Thyroid gland (tissue), 4 donors: ENCODE measurements around the gene IGF1.

Source experiments
- POLR2A ChIP-seq, 2 donors: fragments of 450-650 bp; IDR thresholded peaks; one replicate each; pipeline ENCODE4 v1.6.1; 2017; ENCODE audit warnings: antibody characterized with exemption in 2 of 2, mild to moderate bottlenecking in 2 of 2, moderate library complexity in 1 of 2
- TF ChIP-seq, protein P1 (sequence below), 6 experiments: fragments of 200-600 bp in 3 of 6; fragments of 450-650 bp in 3 of 6; sonication (generic) in 3 of 6; IDR thresholded peaks; one replicate each; pipeline ENCODE4 v1.5.1; 2016 to 2019; ENCODE audit warnings: antibody characterized with exemption in 6 of 6, mild to moderate bottlenecking in 2 of 6, inconsistent platforms in 1 of 6, moderate library complexity in 1 of 6

DNA sequence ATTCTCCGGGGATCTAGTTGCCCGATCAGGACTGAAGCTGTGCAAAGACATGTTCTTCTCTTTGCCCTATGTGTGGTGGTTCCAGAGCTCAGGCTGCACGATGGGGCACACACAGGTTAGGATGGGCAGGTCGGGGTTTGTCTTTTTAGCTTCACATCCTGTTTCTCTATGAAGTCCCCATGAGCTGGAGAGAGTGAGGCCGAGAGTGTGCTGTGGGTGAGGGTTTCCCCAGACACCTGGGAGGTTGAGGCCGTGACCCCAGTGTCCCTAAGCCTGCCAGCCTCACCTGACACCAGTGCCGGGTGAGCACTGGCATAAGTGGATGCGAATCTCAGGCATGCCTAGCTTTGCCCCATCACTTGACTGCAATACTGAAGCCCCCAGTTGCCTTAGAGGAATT is 32.9 kb upstream of the IGF1 start:
- TF ChIP-seq, protein P1, sequence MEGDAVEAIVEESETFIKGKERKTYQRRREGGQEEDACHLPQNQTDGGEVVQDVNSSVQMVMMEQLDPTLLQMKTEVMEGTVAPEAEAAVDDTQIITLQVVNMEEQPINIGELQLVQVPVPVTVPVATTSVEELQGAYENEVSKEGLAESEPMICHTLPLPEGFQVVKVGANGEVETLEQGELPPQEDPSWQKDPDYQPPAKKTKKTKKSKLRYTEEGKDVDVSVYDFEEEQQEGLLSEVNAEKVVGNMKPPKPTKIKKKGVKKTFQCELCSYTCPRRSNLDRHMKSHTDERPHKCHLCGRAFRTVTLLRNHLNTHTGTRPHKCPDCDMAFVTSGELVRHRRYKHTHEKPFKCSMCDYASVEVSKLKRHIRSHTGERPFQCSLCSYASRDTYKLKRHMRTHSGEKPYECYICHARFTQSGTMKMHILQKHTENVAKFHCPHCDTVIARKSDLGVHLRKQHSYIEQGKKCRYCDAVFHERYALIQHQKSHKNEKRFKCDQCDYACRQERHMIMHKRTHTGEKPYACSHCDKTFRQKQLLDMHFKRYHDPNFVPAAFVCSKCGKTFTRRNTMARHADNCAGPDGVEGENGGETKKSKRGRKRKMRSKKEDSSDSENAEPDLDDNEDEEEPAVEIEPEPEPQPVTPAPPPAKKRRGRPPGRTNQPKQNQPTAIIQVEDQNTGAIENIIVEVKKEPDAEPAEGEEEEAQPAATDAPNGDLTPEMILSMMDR (IDR thresholded peaks at IDR 0.05) = no peak
- TF ChIP-seq POLR2A (IDR thresholded peaks at IDR 0.05) = no peak
